HG03280 (cell line): Measurements from ENCODE around the gene LSP1.
"Not testable (repeated sequence)": the region's sequence is repeated elsewhere in the genome, so short reads cannot be mapped to it uniquely, and the experiment has no call there.

Experiments
- ATAC-seq: cut with Tn5 transposase; IDR thresholded peaks from one replicate; pipeline ENCODE4 v1.9.1; 2021; ENCODE audit warnings: mild to moderate bottlenecking, moderate library complexity; ENCODE audit not compliant: unreplicated experiment

Gene LSP1

GRCh38 chr11:1862588-1863351, 9.9 kb downstream of the LSP1 start:
- ATAC-seq, result no peak

GRCh38 chr11:1863352-1864216, 10.7 kb downstream of the LSP1 start:
- no peak for ATAC-seq

- ATAC-seq, result no peak
These were observed 11.3 kb downstream of the LSP1 start for GRCh38 chr11:1864231-1864630.

- no peak for ATAC-seq
These were observed 12.2 kb downstream of the LSP1 start for GRCh38 chr11:1864831-1865665.

- no peak for ATAC-seq
These were observed 13.3 kb downstream of the LSP1 start for GRCh38 chr11:1866226-1866625.

GRCh38 chr11:1866776-1867175, 13.9 kb downstream of the LSP1 start:
- ATAC-seq, result no peak

- ATAC-seq, result no peak
These were observed 14.5 kb downstream of the LSP1 start for GRCh38 chr11:1867381-1867780.

GRCh38 chr11:1868056-1868635, 15.3 kb downstream of the LSP1 start:
- ATAC-seq, result no peak

GRCh38 chr11:1868636-1869291, 15.9 kb downstream of the LSP1 start:
- ATAC-seq, result no peak

GRCh38 chr11:1869427-1870325, 16.8 kb downstream of the LSP1 start:
- ATAC-seq, result no peak

GRCh38 chr11:1870326-1870696, 17.4 kb downstream of the LSP1 start:
- no peak for ATAC-seq

GRCh38 chr11:1870721-1871466, 18.0 kb downstream of the LSP1 start:
- ATAC-seq, result no peak

GRCh38 chr11:1871531-1871930, 18.6 kb downstream of the LSP1 start:
- no peak for ATAC-seq

- ATAC-seq, result no peak
These were observed 19.5 kb downstream of the LSP1 start for GRCh38 chr11:1872267-1872985.

GRCh38 chr11:1873048-1873812, 20.3 kb downstream of the LSP1 start:
- ATAC-seq, result no peak

- not testable (repeated sequence) for ATAC-seq
These were observed 20.9 kb downstream of the LSP1 start for GRCh38 chr11:1873813-1874150.

- ATAC-seq, result not testable (repeated sequence)
These were observed 21.7 kb downstream of the LSP1 start for GRCh38 chr11:1874441-1875092.
